Adipose tissue (tissue), 3 donors: ENCODE results near the gene MTG2. TPM values are rescaled to one million over a fixed set of nuclear protein-coding genes. Genes with fewer than 3 reads are reported as not detected.

Experiments used
- H3K27ac ChIP-seq: one replicate; pipeline ENCODE4 v1.5.1; 2013; ENCODE audit warnings: low read depth, low read length
- WGBS, 3 donors: extraction: QIAGEN DNeasy Blood & Tissue Kit; methylation state at CpG; one replicate each; pipeline ENCODE4 v1.1.7; 2013; 5-methylcytosine and 5-hydroxymethylcytosine counted together
- polyA plus RNA-seq, 3 donors: library from polyadenylated mRNA; stranded (reverse); fragments of 200-250 nt; gene quantifications; one replicate each; pipeline ENCODE4 v1.2.3, GENCODE V29; 2013
- donor health status: healthy with polysubstance abuse.
- donor health status: Bipolar disorder and iron deficiency.
- donor health status: healthy.

MTG2 gene
- polyA plus RNA-seq, 3 donors: 16.9 to 22.7 (median 17.0) TPM

DNA sequence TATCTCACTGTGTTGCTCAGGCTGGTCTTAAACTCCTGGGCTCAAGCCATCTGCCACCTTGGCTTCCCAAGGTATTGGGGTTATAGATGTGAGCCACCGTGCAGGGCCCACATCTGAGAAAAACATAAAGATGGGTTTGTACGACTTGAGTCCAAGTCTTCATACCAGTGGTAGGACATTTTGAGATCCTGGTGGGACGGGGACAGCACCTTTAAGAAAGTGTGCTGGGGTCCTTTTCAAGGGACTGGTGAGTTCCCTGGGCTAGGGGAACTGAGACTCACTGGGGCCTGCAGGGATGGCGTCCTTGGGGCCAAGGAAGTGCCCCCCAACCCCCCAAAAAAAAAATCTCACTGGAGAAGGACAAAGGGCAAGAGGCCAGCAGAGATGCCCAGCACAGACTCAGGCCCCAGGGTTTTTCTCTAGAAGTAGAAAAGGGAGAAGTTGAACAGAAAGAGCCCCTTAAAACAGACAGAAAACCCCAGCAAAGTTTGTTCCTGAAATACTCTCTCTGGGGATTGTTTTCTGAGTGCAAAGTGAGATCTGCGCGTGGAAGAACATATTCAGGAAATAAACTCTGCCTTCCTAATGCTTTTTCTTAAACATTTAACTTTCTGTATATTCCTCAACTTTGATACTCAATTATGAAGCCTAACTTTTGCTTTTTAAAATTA is 66.2 kb downstream of the MTG2 start:
- 62 to 73% (median 71%) methylated on average over 6 of the region's 6 CpGs for WGBS, 3 donors
- H3K27ac ChIP-seq: no peak overlapping the region

DNA sequence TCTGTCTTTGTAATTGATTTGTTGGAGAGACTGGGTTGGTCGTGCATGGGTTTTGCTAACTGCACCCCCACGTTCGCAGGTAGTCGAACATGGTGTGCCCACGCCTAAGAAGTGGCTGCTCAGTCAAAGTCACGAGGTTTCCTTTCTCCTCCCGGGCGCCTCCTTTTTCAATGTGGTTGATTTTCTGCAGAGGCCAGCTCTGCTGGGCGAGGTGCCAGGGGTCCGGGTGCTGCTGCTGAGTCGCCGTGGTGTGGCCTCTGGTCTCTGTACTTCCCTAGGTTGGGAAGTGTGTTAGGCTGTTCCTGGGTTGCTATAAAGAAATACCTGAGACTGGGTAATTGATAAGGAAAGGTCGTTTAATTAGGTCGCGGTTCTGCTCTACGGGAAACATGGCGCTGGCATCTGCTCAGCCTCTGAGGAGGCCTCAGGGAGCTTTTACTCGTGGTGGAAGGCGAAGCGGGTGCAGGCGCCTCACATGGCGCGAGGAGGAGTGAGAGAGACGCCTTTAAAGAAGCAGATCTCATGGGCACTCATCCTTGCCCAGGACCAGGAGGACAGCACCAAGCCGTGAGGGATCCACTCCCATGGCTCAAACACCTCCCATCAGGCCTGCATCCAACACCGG is 69.6 kb downstream of the MTG2 start:
- WGBS, 3 donors: 81 to 84% (median 81%) methylated on average over 26 of the region's 26 CpGs
- no peak overlapping the region for H3K27ac ChIP-seq

Other genes with a start within 250 kb of the MTG2 start
- gene TAF4, start 117.1 kb upstream of the MTG2 start, polyA plus RNA-seq: 1 to 10 TPM; 4.5 to 5.8 (median 5.0) TPM
- gene LSM14B, start 60.6 kb upstream of the MTG2 start, polyA plus RNA-seq: 10 to 100 TPM; 13.9 to 18.2 (median 16.2) TPM
- 100 to 1,000 TPM; 187 to 519 (median 266) TPM for gene PSMA7, start 39.6 kb upstream of the MTG2 start, polyA plus RNA-seq
- gene SS18L1, start 39.3 kb upstream of the MTG2 start, polyA plus RNA-seq: 1 to 10 TPM; 4.8 to 7.2 (median 4.9) TPM
- under 1 TPM in 1 of 3 donors, not detected in 2; 0.10 TPM for gene HRH3, start 37.2 kb downstream of the MTG2 start, polyA plus RNA-seq
- 10 to 100 TPM; 12.8 to 24.5 (median 15.1) TPM for gene OSBPL2, start 55.5 kb downstream of the MTG2 start, polyA plus RNA-seq
- 100 to 1,000 TPM in 1 of 3 donors, 10 to 100 TPM in 2; 73.2 to 131 (median 81.4) TPM for gene ADRM1, start 120.0 kb downstream of the MTG2 start, polyA plus RNA-seq
- 100 to 1,000 TPM in 1 of 3 donors, 10 to 100 TPM in 2; 46.3 to 364 (median 81.1) TPM for gene LAMA5, start 184.3 kb downstream of the MTG2 start, polyA plus RNA-seq
- 1,000 to 10,000 TPM; 3,685 to 4,426 (median 4,284) TPM for gene RPS21, start 204.1 kb downstream of the MTG2 start, polyA plus RNA-seq
- 1 to 10 TPM; 1.3 to 1.8 (median 1.6) TPM for gene CABLES2, start 224.3 kb downstream of the MTG2 start, polyA plus RNA-seq
- under 1 TPM in 2 of 3 donors, not detected in 1; 0.09 to 0.61 TPM for gene RBBP8NL, start 244.5 kb downstream of the MTG2 start, polyA plus RNA-seq